GM21423 (cell line): ENCODE measurements around the gene AQP5.

ENCODE experiments used
- ATAC-seq: cut with Tn5 transposase; IDR thresholded peaks from one replicate; pipeline ENCODE4 v1.9.1; 2021; ENCODE audit warnings: mild to moderate bottlenecking, moderate library complexity; ENCODE audit not compliant: unreplicated experiment

The AQP5 gene

DNA sequence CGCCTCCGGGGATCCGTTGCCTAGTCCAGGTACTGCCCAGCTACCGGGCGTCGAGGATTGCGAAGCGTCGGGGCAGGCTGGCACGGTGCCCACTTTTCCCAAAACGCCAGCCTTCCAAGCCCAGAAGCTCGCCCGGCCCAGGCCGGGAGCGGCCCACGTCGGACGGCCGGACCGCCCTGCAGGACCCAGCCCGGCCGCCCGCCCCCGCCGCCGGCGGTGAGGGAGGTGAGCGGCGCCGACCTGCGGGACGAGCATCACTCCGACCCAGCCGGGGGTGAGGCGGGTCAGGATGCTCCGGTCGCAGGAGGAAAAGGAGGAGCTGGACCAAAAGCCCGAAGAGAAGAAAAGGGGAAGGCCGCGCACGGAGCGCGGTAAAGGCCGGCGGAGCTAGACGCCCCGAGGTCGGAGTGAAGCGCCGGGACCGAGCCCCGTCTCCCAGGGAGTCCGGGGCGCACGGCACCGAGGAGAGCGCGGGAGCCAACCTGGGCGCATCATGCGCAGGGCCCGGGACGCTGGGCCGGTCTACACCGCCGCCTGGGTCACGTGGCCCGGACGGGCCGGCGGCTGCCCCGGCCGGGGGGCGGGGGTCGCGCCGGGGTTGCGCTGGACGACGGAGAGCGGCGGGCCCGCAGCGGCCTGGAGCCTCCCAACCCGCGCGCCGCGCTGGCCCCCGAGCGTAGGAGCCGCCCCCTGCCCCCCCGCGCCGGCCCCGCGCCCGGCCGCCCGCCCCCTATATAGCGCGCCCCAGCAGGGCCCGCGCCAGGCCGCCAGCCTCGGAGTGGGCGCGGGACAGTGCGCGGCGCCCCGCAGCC is at the start of gene AQP5:
Gene AQP5, plus strand, starts transcription at position 762 of the 812 bp plus-strand sequence. CDS start 146 bp downstream, outside the sequence.
- no peak for ATAC-seq

GRCh38 chr12:49912345-49913255 is 49.1 kb upstream of the AQP5 start:
- ATAC-seq: no peak

DNA sequence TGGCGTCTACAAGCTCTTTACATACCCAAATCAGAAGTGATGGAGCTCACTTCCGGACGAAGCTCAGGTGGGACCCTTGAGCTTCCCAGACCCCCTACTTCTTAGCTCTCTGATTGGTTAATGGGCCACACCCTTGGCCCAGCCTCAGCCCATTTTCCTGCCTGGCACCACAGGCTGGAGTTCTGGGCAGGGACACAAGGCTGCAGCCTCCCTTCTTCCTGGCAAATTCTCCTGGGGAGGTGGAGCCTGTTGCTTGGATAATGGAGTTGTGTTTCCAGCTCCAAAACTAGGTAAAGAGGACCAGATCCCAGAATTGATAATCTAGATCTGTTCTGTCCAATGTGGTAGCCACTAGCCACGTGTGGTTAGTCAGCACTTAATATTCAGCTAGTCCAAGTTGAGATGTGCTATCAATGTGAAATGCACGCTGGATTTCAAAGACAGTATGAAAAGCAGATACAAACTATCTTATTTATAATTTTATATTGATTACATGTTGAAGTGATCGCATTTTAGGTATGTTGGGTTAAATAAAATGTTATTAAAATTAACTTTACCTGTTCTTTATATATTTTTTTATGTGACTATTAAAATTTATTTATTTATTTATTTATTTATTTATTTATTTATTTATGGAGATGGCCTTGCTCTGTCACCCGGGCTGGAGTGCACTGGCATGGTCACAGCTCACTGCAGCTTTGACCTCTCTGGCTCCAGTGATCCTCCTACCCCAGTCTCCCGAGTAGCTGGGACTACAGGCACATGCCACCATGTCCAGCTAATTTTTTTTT is 45.3 kb upstream of the AQP5 start:
- no peak for ATAC-seq

DNA sequence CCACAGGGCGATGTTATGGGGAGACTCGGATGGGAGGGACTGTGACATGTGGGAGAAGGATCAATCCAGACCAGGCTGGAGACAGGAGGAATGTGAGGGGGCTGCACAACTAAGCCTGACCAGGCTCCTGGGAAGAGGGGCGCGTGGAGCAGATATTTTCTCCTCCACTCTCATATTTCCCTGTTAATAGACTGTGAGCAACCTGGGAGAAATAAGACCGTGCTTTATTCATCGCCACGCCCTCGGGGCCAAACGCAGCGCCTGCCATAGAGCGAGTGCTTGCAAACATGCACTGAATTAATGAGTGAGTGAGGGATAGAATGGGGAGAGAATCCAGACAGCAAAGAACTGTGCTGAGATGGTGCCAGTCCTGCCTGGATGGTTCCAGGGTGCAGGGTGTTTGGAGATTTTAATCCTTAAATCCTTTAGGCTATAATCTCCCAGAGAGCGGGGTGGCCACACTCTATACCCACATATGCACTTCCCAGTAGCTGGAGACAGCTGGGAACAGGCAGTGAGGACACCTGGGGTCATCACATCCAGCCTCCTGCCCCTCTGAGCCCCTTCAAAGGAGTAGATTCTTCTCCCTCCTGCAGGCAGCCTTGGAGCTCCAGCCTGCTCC is 44.4 kb upstream of the AQP5 start:
- ATAC-seq: no peak

DNA sequence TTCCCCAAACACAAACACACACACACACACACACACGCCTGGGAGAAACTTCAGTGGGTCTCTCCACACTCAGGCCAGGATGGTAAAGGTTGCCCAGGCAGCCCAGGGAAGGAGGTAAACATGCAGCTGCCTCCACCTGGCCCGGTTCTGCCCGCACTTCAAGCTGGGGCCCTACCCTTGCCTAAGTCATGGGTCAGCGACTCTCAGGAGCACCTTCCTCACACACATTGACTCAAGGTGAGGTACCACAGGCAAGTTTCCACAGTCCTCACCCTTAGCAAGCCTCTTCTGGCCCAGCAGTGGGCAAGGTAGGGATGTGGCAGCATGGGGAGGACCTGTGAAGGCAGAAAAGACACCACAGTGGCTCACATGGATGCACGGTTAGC is 43.9 kb upstream of the AQP5 start:
- no peak for ATAC-seq

GRCh38 chr12:49920241-49920914 is 41.3 kb upstream of the AQP5 start:
- ATAC-seq: no peak

- no peak for ATAC-seq
Observed at GRCh38 chr12:49920915-49921286, 40.8 kb upstream of the AQP5 start.

GRCh38 chr12:49921299-49921698 is 40.4 kb upstream of the AQP5 start:
- no peak for ATAC-seq

DNA sequence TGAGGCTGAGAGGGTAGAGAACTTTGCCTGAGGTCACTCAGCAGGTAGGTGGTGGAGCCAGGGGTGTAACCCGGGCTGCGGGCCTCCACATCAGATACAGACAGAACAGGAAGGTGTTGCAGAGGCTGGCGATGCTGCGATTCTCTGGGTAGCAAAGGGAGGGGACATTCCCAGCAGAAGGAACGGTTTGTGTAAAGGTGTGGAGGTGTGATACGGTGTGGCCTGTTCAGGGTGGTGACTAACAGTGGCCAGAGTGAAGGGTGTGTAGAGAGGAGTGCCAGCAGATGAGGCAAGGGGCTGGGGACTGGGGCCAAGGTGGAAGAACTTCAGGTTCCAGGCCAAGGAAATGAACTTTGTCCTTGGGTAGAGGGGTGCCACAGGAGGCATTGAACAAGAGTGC is 39.7 kb upstream of the AQP5 start:
- ATAC-seq: no peak

DNA sequence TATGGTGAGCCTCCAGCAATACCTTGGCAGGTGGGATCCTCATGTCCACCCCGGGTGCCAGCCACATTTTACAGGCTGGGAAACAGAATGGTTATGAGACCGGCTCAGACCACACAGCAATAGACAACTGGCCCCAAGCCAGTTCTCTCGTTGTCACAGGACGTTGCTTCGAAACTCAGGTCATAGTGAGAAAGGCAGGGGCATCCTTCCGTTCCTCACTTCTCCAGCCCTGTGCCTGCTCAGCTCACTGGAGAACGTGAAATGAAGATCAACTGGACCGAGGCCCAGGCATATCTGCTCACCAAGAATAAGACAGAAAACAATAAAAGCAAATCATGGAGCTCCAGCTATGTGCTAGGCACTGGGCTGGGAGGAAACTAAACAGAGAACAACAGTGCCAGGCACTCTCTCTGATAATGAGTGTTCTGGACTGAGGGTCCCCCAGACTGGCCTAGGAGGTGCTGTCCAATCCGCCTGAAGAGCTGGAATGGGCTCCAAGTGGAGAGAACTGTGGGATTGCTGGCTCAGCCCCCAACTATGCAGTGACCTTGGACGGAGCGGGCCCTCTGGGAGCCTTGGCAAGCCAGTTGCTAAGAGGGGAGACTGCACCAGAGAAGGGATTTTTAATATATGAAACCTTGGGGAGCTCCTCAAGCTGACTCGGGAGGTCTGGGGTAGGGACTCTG is 39.2 kb upstream of the AQP5 start:
- ATAC-seq: no peak

DNA sequence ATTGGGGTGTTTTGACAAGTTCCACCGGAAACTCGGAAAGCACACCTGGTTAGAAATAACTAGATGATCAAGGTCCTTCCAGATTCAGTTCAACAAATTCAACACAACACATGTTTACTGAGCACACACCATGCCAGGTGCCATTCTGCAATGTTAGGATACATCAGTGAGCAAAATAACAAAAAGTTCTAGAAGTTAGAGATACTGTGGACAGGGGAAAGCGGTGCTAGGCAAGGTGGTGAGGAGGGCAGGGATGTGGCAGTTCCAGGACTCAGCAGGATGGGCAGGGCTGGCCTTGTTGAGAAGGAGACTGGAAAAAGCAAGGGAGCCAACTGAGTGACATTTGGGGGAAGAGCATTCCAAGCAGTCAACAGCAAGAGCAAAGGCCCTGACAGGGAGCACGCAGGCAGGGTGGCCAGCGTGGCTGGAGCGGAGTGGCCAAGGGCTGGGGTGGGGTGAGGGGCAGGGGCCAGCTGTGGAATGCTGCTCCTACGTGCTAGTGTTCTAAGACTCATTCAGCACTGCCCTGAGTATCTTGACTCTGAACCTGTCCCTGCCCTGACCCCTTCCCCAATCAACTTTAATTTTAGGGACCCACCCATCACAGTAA is 38.5 kb upstream of the AQP5 start:
- no peak for ATAC-seq

GRCh38 chr12:49923880-49924556 is 37.7 kb upstream of the AQP5 start:
- no peak for ATAC-seq

GRCh38 chr12:49924628-49925246 is 36.9 kb upstream of the AQP5 start:
- no peak for ATAC-seq

DNA sequence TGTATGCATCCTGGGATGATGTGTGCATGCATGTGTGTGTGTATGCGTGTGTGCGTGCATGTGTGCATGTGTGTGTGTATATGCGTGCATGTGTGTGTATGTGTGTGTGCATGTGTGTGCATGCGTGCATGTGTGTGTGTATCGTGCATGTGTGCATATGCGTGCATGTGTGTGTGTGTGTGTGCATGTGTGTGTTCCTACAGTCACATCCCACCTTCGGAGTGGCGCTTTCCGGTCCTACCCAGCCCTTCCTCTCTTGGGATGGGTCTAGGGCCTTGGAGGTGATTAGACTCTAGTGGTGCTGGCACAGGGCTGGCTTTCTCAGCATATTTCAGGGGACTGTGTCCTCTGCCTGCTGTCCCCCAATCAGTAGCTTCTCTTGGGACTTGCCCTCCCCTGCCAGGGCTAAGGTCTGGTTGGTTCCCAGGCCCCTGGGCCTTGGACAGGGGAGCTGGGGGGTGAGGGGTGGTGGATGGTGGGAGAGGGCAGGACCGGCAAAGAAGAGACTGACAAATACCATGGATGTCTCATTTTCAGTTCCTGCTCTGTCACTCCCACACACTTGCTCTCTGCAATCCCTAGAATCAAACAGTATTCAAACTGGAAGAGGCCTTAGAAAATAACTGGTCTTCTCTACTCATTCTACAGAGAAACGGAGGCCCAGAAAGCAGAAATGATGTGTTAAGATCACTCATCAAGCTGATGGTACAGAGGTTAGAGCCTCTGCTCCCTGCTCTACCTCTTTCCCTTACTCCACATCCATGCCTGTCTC is 36.1 kb upstream of the AQP5 start:
- no peak for ATAC-seq

GRCh38 chr12:49928471-49928870 is 33.2 kb upstream of the AQP5 start:
- no peak for ATAC-seq

- ATAC-seq: no peak
Observed at GRCh38 chr12:49929581-49929980, 32.1 kb upstream of the AQP5 start.

GRCh38 chr12:49930515-49931288 is 31.0 kb upstream of the AQP5 start:
- ATAC-seq: no peak
